Measurements from ENCODE around the gene MAPK10.
"Not testable (repeated sequence)": the region's sequence is repeated elsewhere in the genome, so short reads cannot be mapped to it uniquely, and the experiment has no call there.

Gene MAPK10

DNA sequence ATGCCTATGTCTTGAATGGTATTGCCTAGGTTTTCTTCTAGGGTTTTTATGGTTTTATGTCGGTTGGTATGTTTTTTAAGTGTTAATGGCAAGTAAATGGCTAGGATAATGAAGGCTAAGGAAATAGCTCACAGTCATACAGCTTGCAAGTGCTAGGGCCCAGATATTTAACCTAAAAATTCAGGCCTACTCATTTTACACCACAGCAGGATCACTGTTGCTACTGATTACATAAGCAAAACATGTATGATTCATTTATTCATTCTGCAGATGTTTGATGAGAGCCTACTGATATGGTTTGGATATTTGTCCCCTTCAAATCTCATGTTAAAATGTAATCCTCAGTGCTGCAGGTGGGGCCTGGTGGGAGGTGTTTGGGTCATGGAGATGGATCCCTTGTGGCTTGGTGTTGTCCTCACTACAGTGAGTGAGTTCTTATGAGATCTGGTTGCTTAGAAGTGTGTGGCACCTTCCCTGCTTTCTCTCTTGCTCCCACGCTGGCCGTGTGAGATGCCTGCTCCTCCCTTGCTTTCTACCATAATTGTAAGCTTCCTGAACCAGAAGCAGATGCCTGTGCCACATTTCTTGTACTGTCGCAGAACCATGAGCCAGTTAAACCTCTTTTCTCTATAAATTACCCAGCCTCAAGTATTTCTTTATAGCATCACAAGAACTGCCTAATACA, 175.5 kb downstream of the MAPK10 start:
- Mint-ChIP-seq H3K27me3 (ENCODE audit: low read depth, poor library complexity) (no peaks in the 10 kb centered on the region), H3K4me3 (no peak overlapping the region), H3K36me3 (ENCODE audit: low read depth) (peaks cover 14% of the 10 kb centered on the region), H3K9me3 (peaks cover 27% of the 10 kb centered on the region), H3K4me1 (no peaks in the 10 kb centered on the region), H3K27ac (no peak overlapping the region)
- TF ChIP-seq, protein P1, sequence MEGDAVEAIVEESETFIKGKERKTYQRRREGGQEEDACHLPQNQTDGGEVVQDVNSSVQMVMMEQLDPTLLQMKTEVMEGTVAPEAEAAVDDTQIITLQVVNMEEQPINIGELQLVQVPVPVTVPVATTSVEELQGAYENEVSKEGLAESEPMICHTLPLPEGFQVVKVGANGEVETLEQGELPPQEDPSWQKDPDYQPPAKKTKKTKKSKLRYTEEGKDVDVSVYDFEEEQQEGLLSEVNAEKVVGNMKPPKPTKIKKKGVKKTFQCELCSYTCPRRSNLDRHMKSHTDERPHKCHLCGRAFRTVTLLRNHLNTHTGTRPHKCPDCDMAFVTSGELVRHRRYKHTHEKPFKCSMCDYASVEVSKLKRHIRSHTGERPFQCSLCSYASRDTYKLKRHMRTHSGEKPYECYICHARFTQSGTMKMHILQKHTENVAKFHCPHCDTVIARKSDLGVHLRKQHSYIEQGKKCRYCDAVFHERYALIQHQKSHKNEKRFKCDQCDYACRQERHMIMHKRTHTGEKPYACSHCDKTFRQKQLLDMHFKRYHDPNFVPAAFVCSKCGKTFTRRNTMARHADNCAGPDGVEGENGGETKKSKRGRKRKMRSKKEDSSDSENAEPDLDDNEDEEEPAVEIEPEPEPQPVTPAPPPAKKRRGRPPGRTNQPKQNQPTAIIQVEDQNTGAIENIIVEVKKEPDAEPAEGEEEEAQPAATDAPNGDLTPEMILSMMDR (IDR thresholded peaks at IDR 0.05) = no peak
- no peak for DNase-seq

DNA sequence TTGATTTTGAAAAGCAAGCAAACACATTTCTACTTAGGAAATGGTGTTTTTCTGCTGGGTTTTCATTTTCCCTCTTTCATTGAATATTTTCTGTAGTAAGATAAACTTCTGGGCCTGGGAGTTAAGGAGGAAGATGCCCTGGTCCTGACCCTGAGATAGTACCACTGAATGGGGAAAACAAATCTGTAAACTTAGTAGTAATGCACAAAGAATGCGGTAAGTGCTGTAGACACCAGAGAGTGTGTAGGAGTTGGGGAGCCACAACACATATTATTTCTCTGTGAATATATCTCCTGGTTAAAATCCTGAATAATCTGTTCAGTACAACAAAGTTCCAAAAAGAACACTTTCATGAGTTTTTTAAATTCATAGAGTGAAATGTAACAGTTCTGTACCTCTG, 178.3 kb downstream of the MAPK10 start:
- H3K4me3 Mint-ChIP-seq = no peak overlapping the region
- no peak overlapping the region for H3K27ac Mint-ChIP-seq
- DNase-seq = no peak
- peaks cover 25% of the 10 kb centered on the region for H3K9me3 Mint-ChIP-seq
- peaks cover 13% of the 10 kb centered on the region for H3K36me3 Mint-ChIP-seq (ENCODE audit: low read depth)
- H3K4me1 Mint-ChIP-seq = no peaks in the 10 kb centered on the region
- H3K27me3 Mint-ChIP-seq (ENCODE audit: low read depth, poor library complexity) = no peaks in the 10 kb centered on the region
- TF ChIP-seq, protein P1 (IDR thresholded peaks at IDR 0.05) = no peak

DNA sequence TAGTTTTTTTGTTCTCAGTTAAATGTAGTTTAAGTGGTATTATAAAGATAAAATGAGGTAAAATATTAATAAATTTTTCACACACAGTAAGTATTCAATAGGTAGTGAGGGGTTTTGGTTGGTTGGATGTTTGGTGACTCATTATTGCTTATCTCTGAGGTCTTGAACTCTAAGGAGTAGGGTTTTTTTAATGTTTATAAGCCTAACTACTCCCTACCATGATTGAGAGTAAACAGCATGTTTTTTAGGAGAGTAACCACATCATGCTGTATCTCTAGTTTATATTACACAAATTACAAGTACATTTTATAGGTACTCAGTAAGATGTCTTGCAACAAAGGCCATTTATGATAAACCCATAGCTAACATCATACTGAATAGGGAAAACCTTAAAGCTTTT, 181.6 kb downstream of the MAPK10 start:
- Mint-ChIP-seq H3K4me3 (no peak overlapping the region), H3K27ac (no peak overlapping the region), H3K36me3 (ENCODE audit: low read depth) (peaks cover 13% of the 10 kb centered on the region)

DNA sequence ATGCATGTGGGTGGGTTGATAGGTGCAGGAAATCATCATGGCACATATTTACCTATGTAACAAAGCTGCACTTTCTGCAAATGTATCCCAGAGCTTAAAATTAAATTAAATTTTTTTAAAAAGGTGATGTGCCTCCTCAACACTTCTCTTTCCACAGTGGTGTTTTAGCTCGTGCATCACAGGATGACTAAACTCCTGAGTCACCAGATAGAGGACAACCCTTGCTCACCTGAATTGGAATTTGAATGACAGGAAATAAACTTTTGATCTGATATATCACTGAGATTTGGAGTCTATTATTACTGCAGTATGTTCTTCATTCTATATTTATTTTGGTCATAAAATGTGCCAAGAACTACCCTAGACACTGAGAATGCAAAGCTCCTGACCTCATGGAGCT, 185.3 kb downstream of the MAPK10 start:
- DNase-seq = no peak
- peaks cover 4% of the 10 kb centered on the region for H3K36me3 Mint-ChIP-seq (ENCODE audit: low read depth)
- H3K4me1 Mint-ChIP-seq = no peaks in the 10 kb centered on the region
- TF ChIP-seq, protein P1 (IDR thresholded peaks at IDR 0.05) = no peak
- H3K27ac Mint-ChIP-seq = no peak overlapping the region
- H3K4me3 Mint-ChIP-seq = no peak overlapping the region
- H3K27me3 Mint-ChIP-seq (ENCODE audit: low read depth, poor library complexity) = no peaks in the 10 kb centered on the region
- peaks cover 25% of the 10 kb centered on the region for H3K9me3 Mint-ChIP-seq

More for the DNA sequence above, 181.6 kb downstream of the MAPK10 start:
- peaks cover 29% of the 10 kb centered on the region for H3K9me3 Mint-ChIP-seq
- H3K4me1 Mint-ChIP-seq = no peaks in the 10 kb centered on the region
- no peaks in the 10 kb centered on the region for H3K27me3 Mint-ChIP-seq (ENCODE audit: low read depth, poor library complexity)
- no peak for DNase-seq
- TF ChIP-seq, protein P1 (IDR thresholded peaks at IDR 0.05) = no peak

DNA sequence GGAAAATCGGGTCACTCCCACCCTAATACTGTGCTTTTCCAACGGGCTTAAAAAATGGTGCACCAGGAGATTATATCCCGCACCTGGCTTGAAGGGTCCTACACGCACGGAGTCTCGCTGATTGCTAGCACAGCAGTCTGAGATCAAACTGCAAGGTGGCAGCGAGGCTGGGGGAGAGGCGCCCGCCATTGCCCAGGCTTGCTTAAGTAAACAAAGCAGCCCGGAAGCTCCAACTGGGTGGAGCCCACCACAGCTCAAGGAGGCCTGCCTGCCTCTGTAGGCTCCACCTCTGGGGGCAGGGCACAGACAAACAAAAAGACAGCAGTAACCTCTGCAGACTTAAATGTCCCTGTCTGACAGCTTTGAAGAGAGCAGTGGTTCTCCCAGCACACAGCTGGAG, 191.5 kb downstream of the MAPK10 start:
- H3K4me1 Mint-ChIP-seq = not testable (repeated sequence)

DNA sequence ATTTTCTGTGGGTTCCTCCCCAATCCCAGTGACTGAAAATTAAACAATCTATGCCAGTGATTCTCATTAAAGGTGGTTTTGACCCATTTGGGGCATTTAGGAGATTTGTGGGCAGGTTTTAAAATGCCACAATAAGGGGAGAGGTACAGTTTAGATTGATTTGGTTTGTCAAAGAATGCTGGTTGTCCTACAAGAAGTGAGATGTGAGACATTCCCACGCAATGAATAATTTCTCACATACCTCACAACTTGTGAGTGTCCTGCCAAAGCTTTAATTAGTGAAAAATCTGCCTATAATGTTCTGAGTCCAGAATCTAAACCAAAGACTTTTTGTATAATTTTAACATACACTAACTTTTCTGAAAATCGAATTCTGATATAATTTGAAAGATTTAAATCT, 199.4 kb downstream of the MAPK10 start:
- Mint-ChIP-seq H3K4me1 (no peaks in the 10 kb centered on the region), H3K27ac (no peak overlapping the region), H3K4me3 (no peak overlapping the region), H3K9me3 (no peaks in the 10 kb centered on the region), H3K36me3 (ENCODE audit: low read depth) (no peaks in the 10 kb centered on the region), H3K27me3 (ENCODE audit: low read depth, poor library complexity) (no peaks in the 10 kb centered on the region)
- no peak for DNase-seq
- TF ChIP-seq, protein P1 (IDR thresholded peaks at IDR 0.05) = no peak

More for the DNA sequence above, 191.5 kb downstream of the MAPK10 start:
- not testable (repeated sequence) for H3K27ac Mint-ChIP-seq; H3K27me3 Mint-ChIP-seq (ENCODE audit: low read depth, poor library complexity); H3K4me3 Mint-ChIP-seq; DNase-seq
- peaks cover 35% of the 10 kb centered on the region for H3K9me3 Mint-ChIP-seq
- H3K36me3 Mint-ChIP-seq (ENCODE audit: low read depth) = peaks cover 11% of the 10 kb centered on the region
